MM.1S (cell line): ENCODE results near the gene WNT5A.

Experiments used
- EZH2 ChIP-seq: fragments of 300-600 bp; sonication (generic); optimal IDR thresholded peaks from 2 replicates; pipeline ENCODE3; 2017; ENCODE audit warnings: low read depth, mild to moderate bottlenecking, antibody characterized with exemption, low read length, mixed read lengths
- EZH2phosphoT487 ChIP-seq: fragments of 300-600 bp; sonication (generic); IDR thresholded peaks from 2 replicates; pipeline ENCODE4 v1.6.1; 2018; ENCODE audit warnings: antibody characterized with exemption, low read length
- TF ChIP-seq, protein P1 (sequence below): fragments of 300-600 bp; sonication (generic); IDR thresholded peaks from 2 replicates; pipeline ENCODE4 v1.5.1; 2016; ENCODE audit warnings: antibody characterized with exemption, low read length, mixed read lengths

DNA sequence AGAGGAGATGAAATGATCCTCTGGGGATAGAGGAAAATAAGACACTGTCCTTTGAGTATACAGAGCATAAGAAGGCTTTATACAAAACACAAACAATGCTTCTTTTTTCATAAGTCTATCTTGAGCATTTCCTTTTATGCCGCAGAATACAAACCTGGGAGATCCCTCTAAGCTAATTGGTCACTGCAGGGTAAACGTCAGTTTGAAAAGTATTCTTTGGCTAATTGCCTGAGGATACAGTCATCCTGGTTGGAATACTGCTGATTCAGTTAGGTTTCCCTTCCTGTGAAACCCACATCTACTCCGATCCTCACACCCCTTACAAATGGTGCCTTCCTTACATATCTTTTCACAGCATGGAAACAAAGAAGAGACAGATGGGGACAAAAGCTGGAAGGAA lies 10.6 kb downstream of the WNT5A start:
- TF ChIP-seq, protein P1, sequence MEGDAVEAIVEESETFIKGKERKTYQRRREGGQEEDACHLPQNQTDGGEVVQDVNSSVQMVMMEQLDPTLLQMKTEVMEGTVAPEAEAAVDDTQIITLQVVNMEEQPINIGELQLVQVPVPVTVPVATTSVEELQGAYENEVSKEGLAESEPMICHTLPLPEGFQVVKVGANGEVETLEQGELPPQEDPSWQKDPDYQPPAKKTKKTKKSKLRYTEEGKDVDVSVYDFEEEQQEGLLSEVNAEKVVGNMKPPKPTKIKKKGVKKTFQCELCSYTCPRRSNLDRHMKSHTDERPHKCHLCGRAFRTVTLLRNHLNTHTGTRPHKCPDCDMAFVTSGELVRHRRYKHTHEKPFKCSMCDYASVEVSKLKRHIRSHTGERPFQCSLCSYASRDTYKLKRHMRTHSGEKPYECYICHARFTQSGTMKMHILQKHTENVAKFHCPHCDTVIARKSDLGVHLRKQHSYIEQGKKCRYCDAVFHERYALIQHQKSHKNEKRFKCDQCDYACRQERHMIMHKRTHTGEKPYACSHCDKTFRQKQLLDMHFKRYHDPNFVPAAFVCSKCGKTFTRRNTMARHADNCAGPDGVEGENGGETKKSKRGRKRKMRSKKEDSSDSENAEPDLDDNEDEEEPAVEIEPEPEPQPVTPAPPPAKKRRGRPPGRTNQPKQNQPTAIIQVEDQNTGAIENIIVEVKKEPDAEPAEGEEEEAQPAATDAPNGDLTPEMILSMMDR, result no peak
- TF ChIP-seq EZH2 (no peak), EZH2phosphoT487 (no peak)
